Measurements from ENCODE around the gene HOXD12. TPM values are rescaled to one million over a fixed set of nuclear protein-coding genes. Genes with fewer than 3 reads are reported as not detected.
A peak's percentile ranks its signal among the peaks of the same experiment; 100 is the strongest.

HOXD12 gene
- total RNA-seq, 1 experiment from 2014 or later: not detected

GRCh38 chr2:176095421-176095820, 4.2 kb upstream of the HOXD12 start:
- Histone ChIP-seq H3K9me3 (ENCODE audit: insufficient read depth, low read depth) (no peaks in the 10 kb centered on the region), H3K4me1 (replicated peaks; ENCODE audit: insufficient read depth) (peaks cover 13% of the 10 kb centered on the region; the same call in 1 of the 2 replicates), H3K27me3 (ENCODE audit: insufficient read depth, low read depth) (peaks cover 53% of the 10 kb centered on the region), H2AFZ (no peak overlapping the region), H3K4me2 (no peak overlapping the region), H4K20me1 (ENCODE audit: insufficient read depth) (no peaks in the 10 kb centered on the region), H3K9me2 (ENCODE audit: insufficient read depth) (no peaks in the 10 kb centered on the region), H3K4me3 (no peak overlapping the region), H3K79me2 (ENCODE audit: low read depth) (no peaks in the 10 kb centered on the region), H3F3A (ENCODE audit: insufficient read depth, low read depth) (no peaks in the 10 kb centered on the region), H3K36me3 (ENCODE audit: low read depth) (no peaks in the 10 kb centered on the region), H3K27ac (no peak overlapping the region)
- POLR2A ChIA-PET (ENCODE audit: unreplicated experiment): no interaction called here
- no peak for TF ChIP-seq EZH2 (IDR thresholded peaks at IDR 0.05; ENCODE audit: low read depth)
- TF ChIP-seq, protein P1, sequence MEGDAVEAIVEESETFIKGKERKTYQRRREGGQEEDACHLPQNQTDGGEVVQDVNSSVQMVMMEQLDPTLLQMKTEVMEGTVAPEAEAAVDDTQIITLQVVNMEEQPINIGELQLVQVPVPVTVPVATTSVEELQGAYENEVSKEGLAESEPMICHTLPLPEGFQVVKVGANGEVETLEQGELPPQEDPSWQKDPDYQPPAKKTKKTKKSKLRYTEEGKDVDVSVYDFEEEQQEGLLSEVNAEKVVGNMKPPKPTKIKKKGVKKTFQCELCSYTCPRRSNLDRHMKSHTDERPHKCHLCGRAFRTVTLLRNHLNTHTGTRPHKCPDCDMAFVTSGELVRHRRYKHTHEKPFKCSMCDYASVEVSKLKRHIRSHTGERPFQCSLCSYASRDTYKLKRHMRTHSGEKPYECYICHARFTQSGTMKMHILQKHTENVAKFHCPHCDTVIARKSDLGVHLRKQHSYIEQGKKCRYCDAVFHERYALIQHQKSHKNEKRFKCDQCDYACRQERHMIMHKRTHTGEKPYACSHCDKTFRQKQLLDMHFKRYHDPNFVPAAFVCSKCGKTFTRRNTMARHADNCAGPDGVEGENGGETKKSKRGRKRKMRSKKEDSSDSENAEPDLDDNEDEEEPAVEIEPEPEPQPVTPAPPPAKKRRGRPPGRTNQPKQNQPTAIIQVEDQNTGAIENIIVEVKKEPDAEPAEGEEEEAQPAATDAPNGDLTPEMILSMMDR (conservative IDR thresholded peaks at IDR 0.05): no peak
- CTCF ChIA-PET: no interaction called here
- no TSS peak for BruUV-seq (replicated peaks)
- DNase-seq: no peak
- intact Hi-C loops (cut with micrococcal nuclease; ENCODE audit: unreplicated experiment): loop anchor here (5.0 to 10.0 kb wide), 2 partner anchors 1063 to 1631 kb away; no protein-coding TSS in a partner anchor

GRCh38 chr2:176096243-176096985, 3.2 kb upstream of the HOXD12 start:
- no peak for TF ChIP-seq EZH2 (IDR thresholded peaks at IDR 0.05; ENCODE audit: low read depth)
- TF ChIP-seq, protein P1 (conservative IDR thresholded peaks at IDR 0.05): no peak
- H3K4me1 ChIP-seq (replicated peaks; ENCODE audit: insufficient read depth): peaks cover 13% of the 10 kb centered on the region; the same call in 1 of the 2 replicates
- CTCF ChIA-PET: interaction anchor here (0.6 to 2.3 kb wide), 6 partner anchors 14 to 845 kb away, joined by 3 to 22 read pairs (median 3); no protein-coding TSS in a partner anchor
- BruUV-seq (replicated peaks): no TSS peak
- peak overlapping the region; percentile 90 for H3K4me2 ChIP-seq
- no peak overlapping the region for H3K27ac ChIP-seq
- H3K36me3 ChIP-seq (ENCODE audit: low read depth): no peaks in the 10 kb centered on the region
- H3K79me2 ChIP-seq (ENCODE audit: low read depth): no peaks in the 10 kb centered on the region
- H3K27me3 ChIP-seq (ENCODE audit: insufficient read depth, low read depth): peaks cover 45% of the 10 kb centered on the region
- intact Hi-C loops (cut with micrococcal nuclease; ENCODE audit: unreplicated experiment): loop anchor here (2.0 to 10.0 kb wide), 3 partner anchors 844 to 1632 kb away; no protein-coding TSS in a partner anchor
- H3K4me3 ChIP-seq: peak overlapping the region; percentile 65
- no peaks in the 10 kb centered on the region for H4K20me1 ChIP-seq (ENCODE audit: insufficient read depth)
- POLR2A ChIA-PET (ENCODE audit: unreplicated experiment): interaction anchor here (0.6 kb wide), 1 partner anchor 682 kb away, joined by 3 read pairs; no protein-coding TSS in a partner anchor
- H3K9me3 ChIP-seq (ENCODE audit: insufficient read depth, low read depth): no peaks in the 10 kb centered on the region
- H2AFZ ChIP-seq: peak overlapping the region; percentile 91
- no peak for DNase-seq
- H3F3A ChIP-seq (ENCODE audit: insufficient read depth, low read depth): no peaks in the 10 kb centered on the region
- no peaks in the 10 kb centered on the region for H3K9me2 ChIP-seq (ENCODE audit: insufficient read depth)

DNA sequence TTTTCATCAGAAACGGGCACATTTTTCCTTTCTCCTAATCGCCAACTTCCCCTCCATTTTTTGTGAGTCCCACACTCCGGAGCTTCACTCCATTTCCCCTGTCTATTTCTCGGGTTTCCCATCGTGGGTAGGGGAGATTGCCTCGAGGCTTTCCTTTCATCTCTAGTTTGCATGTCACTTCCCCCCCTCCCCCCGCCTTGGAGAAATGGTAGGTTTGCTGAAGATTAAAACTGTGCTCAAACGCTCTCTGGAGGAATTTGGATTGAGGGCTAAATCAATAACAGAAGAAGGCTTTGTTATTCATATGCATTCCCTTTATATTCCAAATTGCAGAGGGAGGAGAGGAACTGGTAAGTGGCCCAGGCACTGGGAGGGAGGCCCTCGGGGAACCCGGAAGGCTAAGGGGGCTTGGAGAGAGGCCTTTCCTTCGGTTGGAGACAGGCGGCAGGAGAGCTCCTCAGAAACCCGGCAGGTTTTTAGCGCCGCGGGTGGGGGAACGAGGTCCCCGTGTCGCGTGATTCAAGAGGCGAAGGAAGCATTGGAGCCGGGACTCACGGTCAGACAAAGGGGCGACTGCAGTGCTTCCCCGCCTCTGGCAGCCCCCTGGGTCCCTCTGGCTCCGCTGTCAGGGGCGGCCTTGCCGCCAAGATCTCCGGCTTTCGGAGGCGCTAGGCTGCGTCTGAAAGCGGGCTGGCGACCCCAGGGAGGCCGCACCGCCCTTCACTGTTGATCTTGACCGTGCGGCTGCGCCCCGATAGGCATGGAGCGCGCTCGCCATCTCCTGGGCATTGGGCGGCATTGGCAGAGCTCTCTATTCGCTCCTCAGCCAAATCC, 2.4 kb upstream of the HOXD12 start:
- no peaks in the 10 kb centered on the region for H3K9me3 ChIP-seq (ENCODE audit: insufficient read depth, low read depth)
- ChIA-PET CTCF (interaction anchor here (0.5 to 2.3 kb wide), 13 partner anchors 9 to 1397 kb away, joined by 3 to 22 read pairs (median 5); no protein-coding TSS in a partner anchor), POLR2A (ENCODE audit: unreplicated experiment) (interaction anchor here (0.5 to 0.7 kb wide), 2 partner anchors 199 to 1653 kb away, joined by 3 to 5 read pairs; no protein-coding TSS in a partner anchor)
- H3K9me2 ChIP-seq (ENCODE audit: insufficient read depth): no peaks in the 10 kb centered on the region
- peak overlapping the region; percentile 90 for H3K4me2 ChIP-seq
- no peaks in the 10 kb centered on the region for H3K79me2 ChIP-seq (ENCODE audit: low read depth)
- peak overlapping the region; percentile 91 for H2AFZ ChIP-seq
- H3K36me3 ChIP-seq (ENCODE audit: low read depth): no peaks in the 10 kb centered on the region
- H3K27ac ChIP-seq: no peak overlapping the region
- no peaks in the 10 kb centered on the region for H3F3A ChIP-seq (ENCODE audit: insufficient read depth, low read depth)
- H4K20me1 ChIP-seq (ENCODE audit: insufficient read depth): no peaks in the 10 kb centered on the region
- BruUV-seq (replicated peaks): no TSS peak
- no peak for TF ChIP-seq EZH2 (IDR thresholded peaks at IDR 0.05; ENCODE audit: low read depth)
- TF ChIP-seq, protein P1 (conservative IDR thresholded peaks at IDR 0.05): peak; percentile 98
- H3K4me1 ChIP-seq (replicated peaks; ENCODE audit: insufficient read depth): peaks cover 13% of the 10 kb centered on the region; the same call in 1 of the 2 replicates
- H3K4me3 ChIP-seq: peak overlapping the region; percentile 65
- peak; percentile 63 to 79 for DNase-seq
- H3K27me3 ChIP-seq (ENCODE audit: insufficient read depth, low read depth): peaks cover 45% of the 10 kb centered on the region
- intact Hi-C loops (cut with micrococcal nuclease; ENCODE audit: unreplicated experiment): loop anchor here (1.0 to 10.0 kb wide), 8 partner anchors 95 to 1632 kb away; partner anchors contain the start of gene LNPK
